ENCODE measurements around the gene AHDC1. TPM values are rescaled to one million over a fixed set of nuclear protein-coding genes. Genes with fewer than 3 reads are reported as not detected.

Gene AHDC1
- polyA plus RNA-seq, 4 donors, result 31.6 to 67.5 (median 48.5) TPM

DNA sequence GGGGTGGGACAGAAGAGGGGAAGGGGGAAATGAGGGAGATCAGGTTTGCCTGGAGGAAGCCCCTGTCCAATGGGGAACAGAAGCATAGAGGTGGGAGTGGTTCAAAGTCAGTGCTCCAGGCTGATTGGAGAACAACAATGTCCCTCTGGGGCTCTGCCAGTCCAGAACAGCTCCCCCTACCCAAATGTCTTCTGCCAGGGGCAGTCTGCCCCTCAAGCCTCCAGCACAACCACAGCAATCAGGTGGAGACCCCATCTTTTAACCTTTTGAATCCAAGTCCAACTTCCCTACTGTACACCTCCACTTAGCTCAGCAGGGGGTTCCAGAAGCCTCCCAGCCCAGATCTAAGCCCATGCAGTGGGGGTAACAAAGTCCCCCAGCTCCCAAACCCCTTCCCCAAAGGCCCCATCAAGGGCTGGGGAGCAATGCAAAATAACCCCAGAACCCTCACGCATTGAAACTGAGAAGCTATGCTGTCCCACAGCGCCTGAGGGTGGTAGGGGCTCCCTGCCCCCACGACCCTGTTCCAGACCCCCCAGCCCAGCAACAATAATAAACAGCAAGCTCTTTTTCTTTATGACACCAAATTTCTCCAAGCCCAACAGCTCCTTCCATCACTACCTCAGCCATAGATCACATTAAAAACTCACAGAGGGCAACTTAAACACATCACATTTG is 3.3 kb downstream of the AHDC1 start:
- no peak for DNase-seq (ENCODE audit: low read depth in 4 of 4, low spot score in 2 of 4)

GRCh38 chr1:27599605-27600497 is 4.1 kb downstream of the AHDC1 start:
- DNase-seq (ENCODE audit: low read depth in 4 of 4, low spot score in 2 of 4), result no peak

- DNase-seq (ENCODE audit: low read depth in 4 of 4, low spot score in 2 of 4), result no peak
Observed at GRCh38 chr1:27598902-27599528, 4.9 kb downstream of the AHDC1 start.

DNA sequence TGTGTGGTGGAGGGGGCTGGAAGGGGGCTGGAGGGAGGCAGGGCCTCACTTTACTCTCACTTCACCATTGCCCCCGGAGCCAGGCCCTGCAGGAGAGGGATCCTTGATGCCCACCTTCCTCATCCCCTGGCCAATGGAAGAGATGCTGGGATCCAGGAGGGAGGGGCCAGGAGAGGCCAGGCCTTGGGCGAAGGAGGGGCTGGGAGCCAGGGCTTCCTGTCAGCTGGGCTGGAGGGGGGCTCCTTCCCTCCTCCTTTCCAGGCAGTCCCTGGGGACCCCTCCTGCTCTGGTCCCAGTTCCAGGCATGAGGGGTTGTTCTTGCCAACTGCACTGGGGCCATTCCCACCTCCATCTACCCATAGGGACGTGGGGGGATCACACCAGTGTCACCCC is 5.7 kb downstream of the AHDC1 start:
- DNase-seq (ENCODE audit: low read depth in 4 of 4, low spot score in 2 of 4), result no peak

DNA sequence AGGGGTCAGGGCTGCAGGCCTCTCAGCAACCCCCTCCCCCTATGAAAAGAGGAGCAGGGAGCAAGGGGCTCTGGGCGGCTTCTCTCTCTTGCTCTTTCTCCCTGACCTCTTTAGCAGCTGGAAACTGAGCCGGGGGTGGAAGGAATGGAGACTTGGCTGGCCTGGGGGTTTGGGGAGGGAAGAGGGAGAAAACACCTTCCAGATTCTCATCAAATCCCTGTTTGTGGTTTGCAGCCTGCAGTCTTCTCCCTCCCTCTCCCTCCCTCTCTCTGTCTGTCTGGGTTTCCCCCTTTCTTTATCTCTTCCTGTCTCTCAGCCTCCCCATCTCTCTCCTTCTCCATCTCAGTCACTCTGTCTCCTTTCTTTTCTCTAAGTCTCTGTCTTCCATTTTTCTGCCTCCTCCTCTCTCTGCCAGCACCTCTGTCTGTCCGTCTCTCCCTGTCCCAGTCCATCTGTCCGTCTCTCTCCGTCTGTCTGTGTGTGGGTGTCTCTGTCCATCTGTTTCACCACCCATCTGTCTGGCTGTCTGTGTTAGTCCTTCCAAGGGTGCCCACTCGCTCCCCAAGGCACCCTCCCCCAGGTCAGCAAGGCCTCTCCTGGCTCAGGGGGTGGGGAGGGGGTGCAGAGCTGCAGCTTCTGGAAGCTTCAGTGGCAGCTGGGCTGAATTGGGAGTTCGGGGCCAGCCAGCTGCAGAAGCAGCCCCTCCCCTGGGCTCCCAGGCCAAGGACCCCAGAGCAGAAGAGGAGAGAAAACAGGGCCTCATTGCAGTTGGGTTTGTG is 6.2 kb downstream of the AHDC1 start:
- DNase-seq (ENCODE audit: low read depth in 4 of 4, low spot score in 2 of 4), result no peak

DNA sequence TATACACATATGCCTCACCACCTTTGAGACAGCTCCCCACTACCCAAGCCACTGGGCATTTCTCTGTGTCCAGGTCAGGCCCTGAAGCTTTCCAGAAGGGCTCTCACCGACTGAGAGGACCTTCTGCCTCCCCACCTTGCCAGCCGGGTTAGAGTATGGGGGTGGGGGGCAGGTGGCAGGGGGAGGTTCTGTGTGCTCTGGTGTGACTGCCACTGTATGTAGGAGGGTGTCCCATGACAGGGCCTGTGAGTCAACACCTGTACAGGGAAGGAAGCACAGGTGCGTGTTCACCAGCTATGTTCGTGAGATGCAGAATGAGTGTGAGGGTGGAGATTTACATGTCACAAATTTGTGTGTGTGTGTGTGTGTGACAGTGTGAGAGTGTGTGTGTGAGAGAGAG is 7.0 kb downstream of the AHDC1 start:
- no peak for DNase-seq (ENCODE audit: low read depth in 4 of 4, low spot score in 2 of 4)

GRCh38 chr1:27596261-27596660 is 7.7 kb downstream of the AHDC1 start:
- DNase-seq (ENCODE audit: low read depth in 4 of 4, low spot score in 2 of 4), result no peak

GRCh38 chr1:27595597-27595996 is 8.3 kb downstream of the AHDC1 start:
- DNase-seq (ENCODE audit: low read depth in 4 of 4, low spot score in 2 of 4), result no peak

GRCh38 chr1:27594564-27595510 is 9.1 kb downstream of the AHDC1 start:
- no peak for DNase-seq (ENCODE audit: low read depth in 4 of 4, low spot score in 2 of 4)

GRCh38 chr1:27593678-27594563 is 10.0 kb downstream of the AHDC1 start:
- DNase-seq (ENCODE audit: low read depth in 4 of 4, low spot score in 2 of 4), result no peak

DNA sequence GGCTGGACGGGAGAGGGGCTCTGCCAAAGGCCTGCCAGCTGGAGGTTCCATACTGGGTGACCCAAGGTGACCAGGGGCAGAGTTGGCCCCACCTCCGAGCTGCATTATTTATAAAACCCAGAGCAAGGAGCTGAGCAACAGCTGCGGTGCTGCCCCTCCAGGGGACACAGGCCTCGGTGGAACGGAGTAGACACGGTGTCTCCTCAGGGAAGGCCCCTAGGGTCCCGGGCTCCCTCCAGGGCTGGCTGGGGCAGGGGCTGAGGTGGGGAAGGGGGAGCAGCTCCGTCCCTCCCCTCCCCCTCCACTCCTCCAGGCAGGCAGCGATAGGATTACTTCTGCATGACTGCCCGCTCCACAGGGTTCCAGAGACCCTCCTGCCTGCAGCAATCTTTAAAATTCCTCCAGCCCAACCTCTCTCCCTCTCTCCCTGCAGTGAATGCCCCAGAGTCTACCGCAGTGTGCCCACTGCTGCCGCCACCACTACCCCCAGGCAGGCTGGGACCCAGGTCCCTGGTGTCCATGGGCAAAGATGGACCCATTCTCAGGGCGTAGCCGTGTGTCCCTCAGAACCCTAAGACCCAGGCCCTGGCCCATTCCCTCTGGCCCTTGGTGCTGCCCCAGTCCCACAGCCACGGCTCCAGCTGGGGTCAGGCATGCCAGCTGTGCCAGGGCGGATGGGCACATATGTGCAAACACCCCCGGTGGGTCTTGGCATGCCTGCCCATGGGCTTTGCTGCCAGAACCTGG is 10.8 kb downstream of the AHDC1 start:
- no peak for DNase-seq (ENCODE audit: low read depth in 4 of 4, low spot score in 2 of 4)

DNA sequence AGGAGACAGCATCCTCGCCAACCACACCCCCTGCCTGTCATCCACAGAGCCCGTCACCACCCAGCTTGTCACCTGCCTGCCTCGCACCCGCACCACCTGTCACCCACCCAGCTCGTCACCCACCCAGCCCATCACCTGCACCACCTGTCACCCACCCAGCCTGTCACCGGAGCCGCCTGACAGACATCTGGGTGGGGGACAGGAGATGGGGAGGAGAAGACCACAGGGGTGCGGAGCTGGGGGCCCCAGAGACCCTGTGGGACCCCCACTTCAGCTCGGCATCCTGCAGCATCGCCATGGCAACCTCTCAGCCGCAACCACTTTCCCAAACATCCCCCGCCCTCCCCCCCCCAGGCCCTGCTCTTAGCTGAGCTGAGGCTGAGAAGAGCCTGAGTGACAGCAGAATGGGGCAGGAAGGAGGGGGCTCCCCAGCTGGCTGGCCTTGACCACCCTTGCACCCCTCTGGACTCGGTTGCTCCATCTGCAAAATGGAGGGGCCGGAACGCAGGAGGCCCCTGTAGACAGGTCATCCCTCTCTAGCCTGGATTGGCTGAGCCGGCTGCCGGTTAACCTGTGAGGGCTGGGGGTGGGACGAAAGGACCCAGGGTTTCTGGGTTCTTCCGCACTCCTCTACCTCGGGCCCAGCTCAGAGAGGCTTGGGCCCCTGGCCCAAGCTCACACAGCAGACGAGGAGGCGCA is 11.6 kb downstream of the AHDC1 start:
- no peak for DNase-seq (ENCODE audit: low read depth in 4 of 4, low spot score in 2 of 4)

- DNase-seq (ENCODE audit: low read depth in 4 of 4, low spot score in 2 of 4), result no peak
Observed at GRCh38 chr1:27591622-27592021, 12.3 kb downstream of the AHDC1 start.

DNA sequence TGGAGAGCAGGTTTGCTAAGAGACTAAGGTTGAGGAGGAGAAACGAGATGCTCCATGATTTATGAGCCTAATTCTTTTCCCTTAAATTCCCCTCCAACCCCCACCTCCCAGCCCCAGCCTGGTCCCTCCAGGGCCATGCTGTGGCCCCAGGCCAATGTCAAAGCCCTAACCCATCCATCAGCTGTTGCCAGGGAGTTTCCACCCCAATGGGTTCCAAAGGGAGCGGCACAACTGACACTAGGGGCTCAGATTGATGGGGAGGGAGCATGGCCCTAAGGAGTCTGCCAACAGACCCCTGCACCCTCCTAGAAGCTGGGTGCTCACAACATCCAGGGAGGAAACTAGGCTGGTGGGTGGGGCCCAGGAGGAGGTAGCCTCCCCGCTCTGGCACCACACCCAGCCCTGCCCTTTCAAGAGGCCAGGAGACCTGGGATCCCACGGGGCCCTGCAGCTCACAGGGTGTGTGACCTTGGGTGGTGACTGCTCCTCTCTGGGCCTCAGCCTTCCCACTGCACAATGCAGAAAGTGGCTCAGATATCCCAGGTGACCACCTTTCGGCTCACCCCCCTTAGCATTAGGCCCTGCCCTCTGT is 12.9 kb downstream of the AHDC1 start:
- no peak for DNase-seq (ENCODE audit: low read depth in 4 of 4, low spot score in 2 of 4)

DNA sequence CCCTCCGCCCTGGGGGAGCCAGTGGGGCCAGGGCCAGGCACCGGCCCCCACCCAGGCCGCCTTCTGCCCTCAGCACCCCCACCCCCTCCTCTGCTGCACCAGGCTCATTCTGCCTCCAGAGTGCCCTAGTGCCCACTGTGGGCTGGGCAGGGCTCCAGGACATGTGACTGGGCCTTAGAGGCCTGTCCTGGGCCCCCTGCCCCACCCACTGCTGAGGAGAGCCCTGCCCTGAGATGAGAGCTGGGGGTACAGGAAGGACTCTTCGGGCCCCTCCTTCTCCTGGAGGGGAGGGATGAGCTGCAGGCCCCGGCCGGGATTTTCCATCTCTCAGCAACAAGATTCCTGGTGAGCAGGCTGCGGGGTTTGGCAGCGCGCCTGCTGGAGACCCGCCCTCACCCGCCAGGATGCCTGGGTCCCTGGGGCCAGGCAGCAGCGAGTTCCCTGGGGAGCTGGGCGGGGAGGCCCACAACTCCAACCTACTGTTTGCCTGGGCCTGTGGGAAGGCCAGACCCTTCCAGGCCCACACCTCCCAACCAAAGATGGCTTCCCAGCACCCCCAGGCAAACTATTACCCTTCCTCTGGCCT is 14.0 kb downstream of the AHDC1 start:
- no peak for DNase-seq (ENCODE audit: low read depth in 4 of 4, low spot score in 2 of 4)

- no peak for DNase-seq (ENCODE audit: low read depth in 4 of 4, low spot score in 2 of 4)
Observed at GRCh38 chr1:27589441-27589840, 14.5 kb downstream of the AHDC1 start.

Measured in left renal cortex interstitium (tissue), 4 donors.